ENCODE data around the gene DAD1.
"Not testable (repeated sequence)": the region's sequence is repeated elsewhere in the genome, so short reads cannot be mapped to it uniquely, and the experiment has no call there.

The DAD1 gene

DNA sequence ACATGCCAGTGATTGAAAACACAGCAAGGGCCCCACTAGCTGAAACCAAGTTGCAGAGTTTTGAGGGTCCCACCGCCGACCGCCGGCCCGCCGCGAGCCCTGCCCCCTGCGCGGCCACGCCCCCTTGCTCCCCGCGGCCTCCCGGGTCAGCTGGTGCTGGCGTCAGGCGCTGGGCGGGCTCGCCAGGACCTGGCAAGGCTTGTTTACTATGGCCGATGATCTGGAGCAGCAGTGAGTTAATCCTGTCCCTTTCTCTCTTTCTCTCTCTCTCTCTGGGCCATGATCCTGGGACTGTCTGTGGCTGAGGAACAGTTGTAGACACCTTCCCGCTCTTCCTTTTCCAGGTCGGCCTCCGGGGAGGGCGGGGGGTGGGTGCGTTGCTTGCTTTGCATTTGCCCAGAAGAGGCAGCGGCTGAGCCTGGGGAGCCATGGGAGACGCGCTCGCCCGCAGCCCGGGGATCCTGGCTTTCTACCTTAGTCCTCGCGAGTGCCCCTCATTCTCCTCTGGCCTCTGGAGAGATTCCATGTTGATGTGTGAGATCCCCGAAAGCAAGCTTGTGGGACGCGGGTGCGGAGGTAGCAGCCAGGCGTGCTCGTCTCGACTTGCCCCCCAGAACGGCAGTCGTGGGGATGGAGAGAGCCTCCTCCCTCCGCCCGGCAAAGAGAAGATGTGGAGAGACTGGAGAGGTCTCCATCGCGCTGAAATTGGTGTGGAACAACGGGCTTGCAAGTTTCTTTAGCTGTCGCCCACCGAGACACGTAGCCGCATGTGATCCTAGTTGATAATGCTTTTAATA lies 9.3 kb upstream of the DAD1 start, which contains the start of gene ABHD4:
Gene ABHD4 (plus strand): TSS at position 202 of the 797 bp plus-strand sequence. CDS start 7 bp downstream, at position 209.
- no peak for DNase-seq

DNA sequence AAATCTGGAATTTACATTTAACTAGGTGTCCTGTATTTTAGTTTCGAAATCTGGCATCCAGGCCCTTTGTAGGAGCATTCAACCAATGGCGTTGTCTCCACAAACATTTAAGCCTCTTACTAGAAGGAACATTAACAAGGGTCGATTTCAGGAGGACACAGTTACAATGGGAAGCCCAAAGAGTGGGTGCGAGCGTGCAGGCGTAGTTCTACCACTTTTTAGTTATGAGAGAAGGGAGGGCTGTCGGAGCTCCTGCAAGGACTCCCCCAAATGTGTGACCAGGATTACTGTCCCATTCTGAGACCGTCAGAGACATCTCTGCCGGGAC lies 8.7 kb upstream of the DAD1 start:
- no peak for DNase-seq

DNA sequence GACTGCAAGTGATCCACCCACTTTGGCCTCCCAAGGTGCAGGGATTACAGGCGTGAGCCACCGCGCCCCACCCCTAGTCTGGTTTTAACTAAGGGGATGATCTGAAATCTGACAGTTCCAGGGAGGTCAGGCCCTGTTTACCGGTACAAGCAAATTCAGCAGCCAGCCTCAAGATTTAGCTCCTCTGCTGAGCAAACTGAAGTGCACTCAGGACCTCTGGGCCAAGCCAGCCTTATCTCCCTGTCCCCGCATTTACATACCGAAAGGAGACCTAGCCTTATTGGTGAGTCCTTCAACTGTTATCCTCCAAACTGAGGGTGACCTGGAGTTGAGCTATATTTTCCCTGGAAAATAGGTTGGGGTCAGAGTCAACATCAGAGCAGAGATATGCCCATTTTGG lies 8.2 kb upstream of the DAD1 start:
- DNase-seq, result no peak

DNA sequence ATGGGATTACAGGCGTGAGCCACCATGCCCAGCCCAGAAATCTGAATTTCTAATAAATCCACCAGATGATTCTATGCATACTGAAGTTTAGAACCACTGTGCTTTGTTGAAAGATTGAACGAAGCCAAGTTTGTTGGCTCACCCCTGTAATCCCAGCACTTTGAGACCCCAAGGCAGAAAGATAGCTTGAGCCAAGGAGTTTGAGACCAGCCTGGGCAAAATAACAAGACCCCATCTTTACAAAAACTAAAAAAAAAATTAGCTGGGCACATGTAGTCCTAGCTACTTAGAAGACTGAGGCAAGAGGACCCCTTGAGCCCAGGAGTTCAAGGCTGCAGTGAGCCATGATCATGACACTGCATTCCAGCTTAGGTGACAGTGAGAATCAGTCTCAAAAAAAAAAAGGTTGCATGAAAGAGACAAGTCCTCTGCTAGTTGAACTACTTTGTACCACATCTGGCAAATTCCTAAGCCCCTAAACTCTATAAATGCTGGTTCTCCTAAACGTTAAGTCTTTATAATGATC lies 7.4 kb upstream of the DAD1 start:
- DNase-seq, result no peak

DNA sequence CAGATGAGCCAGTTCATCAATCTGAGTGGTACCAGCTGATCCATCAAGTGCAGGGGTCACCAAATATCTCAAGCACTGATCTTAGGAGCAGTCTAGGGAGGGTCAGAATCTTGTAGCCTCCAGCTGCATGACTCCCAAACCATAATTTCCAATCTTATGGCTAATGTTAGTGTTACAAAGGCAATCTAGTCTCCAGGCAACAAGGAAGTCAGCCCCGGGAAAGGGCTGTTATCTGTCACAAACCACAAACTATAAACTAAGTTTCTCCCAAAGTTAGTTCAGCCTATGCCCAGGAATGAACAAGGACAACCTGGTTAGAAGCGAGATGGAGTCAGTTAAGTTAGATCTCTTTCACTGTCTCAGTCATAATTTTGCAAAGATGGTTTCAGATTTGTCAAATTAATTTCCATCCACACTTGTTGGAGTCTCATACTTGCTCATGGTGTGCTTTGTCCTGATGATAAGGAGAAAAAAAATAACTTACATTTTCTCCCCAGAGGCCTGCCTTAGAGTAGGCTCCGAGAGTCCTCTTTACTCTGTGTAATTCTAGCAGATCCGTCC lies 5.2 kb upstream of the DAD1 start:
- no peak for DNase-seq

DNA sequence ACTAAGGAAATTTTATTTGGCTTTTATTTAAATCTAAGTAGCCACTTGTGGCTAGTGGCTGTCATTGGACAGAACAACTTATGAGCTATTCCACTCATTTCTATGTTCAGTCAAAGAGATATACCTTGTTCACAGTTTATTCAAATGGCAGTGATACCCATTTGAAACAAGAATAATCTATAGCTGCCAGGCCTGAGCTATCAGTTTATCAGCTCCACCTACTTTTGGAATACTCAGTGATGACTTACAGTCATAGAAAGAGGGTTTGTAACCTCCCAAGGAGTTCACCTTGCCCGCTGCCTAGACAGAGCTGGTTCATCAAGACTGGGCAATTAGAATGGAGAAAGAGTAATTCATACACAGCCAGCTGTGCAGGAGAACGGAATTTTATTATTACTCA lies 4.6 kb upstream of the DAD1 start:
- no peak for DNase-seq

DNA sequence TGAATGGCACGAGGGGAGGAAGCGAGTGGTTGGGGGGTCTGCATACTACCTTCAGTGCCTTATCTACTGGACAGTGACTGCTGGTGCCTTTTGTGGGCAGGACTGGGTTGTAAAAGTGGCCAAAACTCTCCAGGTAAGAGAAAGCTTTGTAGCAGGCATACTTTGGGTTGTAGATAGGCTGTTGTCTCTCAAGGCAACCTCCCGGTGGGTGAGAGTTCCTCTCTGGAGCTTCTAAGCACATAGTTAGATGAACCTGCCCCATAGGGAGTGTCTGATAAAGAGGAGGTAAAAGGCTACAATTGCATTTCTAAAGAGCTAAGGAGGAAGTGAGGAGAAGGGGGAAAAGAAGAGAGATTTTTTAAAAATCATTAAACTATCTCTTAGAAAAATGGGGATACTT lies 4.2 kb upstream of the DAD1 start:
- no peak for DNase-seq

DNA sequence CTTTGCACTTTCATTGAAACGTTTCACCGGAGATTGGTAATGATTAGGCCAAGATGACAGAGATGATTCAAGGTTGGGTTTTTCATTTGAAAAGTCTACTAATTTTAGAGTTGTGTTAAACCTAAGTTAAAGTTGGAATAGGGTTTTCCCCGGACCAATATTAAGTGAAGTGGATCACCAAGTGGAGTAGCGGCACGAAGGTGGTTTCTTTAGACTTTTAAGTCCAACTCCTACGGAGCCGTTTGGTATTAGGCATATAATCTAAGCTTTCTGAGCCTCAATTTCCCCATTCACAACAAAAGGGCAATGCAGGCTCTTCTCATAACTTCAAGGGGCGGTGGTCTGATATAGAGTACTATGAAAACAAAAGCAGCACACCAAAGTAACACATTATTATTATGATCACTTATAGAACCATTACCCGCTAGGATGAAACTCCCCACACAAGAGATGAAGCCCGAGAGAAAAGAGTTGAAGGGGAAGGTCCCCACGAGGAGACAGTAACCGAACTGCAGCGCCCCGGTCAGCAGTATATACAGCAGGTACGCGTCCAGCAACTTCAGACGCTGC lies 413 bp downstream of the DAD1 start:
- DNase-seq, result no peak

DNA sequence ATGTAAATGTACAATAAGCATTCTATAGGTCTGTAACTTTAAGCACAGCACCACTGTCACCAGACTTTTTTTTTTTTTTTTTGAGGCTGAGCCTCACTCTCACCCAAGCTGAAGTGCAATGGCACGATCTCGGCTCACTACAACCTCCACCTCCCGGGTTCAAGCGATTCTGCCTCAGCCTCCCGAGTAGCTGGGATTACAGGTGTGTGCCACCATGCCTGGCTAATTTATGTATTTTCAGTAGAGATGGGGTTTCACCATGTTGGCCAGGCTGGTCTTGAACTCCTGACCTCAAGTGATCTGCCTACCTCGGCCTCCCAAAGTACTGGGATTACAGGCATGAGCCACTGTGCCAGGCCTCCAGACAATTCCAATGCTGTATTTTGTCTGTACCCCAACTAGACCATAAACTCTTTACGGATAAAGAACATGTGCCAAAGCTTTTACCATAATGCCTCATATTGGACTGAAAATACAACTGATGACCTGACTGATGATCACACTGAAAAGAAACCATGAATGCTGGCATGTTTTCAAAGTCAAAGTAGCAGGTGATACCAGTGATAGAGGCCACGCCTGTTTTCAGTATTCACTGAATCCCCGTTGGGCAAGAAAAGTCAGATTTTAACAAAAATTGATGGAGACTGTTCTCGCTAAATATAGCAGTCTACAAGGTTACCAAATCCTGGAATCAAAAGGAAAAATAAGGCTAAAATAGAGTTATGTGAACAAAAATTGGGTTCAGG lies 1.2 kb downstream of the DAD1 start:
- DNase-seq, result not testable (repeated sequence)

DNA sequence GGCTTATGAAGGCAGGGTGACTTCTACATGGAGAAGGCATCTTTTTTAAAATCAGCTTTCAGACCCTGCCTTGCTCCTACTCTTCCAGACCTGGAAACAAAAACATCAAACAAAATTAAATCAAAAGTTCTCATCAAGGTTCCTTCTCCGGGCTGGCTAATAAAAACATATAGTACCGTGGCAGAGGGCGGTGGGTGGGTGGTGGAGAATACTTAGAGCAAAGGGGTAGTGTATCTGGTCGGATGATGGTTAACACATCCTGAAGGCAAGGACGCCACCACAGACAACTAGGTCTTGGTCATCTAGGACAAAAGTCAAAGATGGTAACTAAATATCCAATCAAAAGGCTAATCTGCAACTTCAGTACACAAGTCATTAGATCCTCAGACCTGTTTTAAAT lies 1.8 kb downstream of the DAD1 start:
- no peak for DNase-seq

DNA sequence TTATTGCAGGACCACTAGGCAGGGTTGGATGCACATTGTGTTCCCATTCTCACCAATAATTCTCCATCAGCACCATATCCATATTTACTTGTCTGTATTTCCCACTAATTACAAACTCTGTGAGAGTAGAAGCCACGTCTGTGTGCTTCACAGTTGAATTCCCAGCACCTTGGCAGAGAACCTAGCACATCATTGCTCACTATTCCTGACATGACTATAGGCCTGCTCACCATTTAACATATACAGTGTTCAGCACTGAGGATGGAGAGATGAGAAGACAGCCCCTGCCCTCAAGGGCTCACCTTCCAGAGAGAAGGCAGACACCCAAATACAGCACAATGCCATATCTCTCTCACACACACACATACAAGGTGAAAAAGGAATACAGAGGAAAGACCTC lies 5.0 kb downstream of the DAD1 start:
- no peak for DNase-seq

DNA sequence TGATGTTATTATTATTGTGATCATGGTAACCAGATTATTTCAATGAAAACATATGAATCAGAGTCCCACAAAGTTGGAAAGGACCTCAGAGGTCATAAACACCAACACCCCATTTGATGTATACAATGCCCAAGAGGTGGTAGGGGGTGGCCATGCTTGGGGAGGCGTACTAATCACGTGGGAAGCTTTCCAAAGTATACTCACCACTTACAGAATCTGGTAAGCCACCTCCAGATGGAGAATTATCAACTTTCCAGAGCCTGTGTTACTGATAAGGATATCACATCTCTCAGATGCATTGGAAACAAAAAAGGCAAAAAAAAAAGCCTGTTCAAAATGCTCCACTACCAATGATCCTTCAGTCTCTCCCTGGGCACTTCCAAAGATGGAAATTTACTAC lies 8.4 kb downstream of the DAD1 start:
- DNase-seq, result no peak

DNA sequence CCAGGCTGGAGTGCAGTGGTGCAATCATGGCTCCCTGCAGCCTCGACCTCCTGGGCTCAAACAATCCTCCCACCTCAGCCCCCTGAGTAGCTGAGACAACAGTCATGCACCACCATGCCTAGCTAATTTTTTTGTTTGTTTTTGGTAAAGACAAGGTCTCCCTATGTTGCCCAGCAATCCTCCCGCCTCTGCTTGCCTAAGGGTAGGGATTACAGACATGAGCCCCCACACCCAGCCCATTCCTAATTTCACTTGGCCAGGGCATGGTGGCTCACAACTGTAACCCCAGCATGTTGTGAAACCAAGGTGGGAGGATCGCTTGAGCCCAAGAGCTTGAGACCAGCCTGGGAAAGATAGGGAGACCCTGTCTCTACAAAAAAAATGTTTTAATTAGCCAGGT lies 9.1 kb downstream of the DAD1 start:
- DNase-seq, result no peak

DNA sequence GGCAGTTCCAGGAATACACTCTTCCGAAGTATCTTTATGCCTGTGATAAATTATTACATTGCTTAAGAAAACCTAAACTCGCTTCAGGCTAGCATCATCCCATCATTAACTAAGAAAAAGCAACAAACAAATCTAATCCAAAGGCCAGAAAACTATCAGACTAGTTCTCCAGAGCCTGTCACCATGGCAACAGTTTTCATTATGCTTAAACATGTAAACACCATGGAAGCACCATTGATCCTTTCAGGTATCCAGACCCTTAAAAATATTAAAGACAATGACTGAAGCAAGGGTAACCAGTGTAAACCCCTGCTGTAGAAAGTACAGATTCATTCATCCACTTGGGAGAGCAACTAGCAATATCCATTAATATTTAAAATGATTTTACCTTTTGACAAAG lies 9.8 kb downstream of the DAD1 start:
- DNase-seq, result no peak

DNA sequence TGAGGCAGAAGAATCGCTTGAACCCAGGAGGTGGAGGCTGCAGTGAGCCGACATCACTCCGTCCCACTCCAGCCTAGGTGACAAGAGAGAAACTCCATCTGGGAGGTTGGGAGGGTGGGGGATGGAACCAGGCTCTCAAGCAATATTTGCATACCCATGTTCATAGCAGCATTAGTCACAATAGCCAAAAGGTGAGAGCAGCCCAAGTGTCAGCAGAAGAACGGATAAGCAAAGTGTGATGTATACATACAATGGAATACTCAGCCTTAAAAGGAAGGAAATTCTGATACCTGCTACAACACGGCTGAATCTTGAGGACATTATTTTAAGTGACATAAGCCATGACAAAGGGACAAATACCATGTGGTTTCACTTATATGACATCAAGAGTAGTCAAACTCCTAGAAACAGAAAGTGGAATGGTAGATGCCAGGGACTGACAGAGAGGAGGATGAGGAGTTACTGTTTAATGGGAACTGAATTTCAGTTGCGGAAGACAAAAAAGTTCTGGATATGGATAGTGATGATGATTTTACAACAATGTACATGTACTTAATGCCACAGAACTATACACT lies 11.6 kb downstream of the DAD1 start:
- DNase-seq, result no peak

DNA sequence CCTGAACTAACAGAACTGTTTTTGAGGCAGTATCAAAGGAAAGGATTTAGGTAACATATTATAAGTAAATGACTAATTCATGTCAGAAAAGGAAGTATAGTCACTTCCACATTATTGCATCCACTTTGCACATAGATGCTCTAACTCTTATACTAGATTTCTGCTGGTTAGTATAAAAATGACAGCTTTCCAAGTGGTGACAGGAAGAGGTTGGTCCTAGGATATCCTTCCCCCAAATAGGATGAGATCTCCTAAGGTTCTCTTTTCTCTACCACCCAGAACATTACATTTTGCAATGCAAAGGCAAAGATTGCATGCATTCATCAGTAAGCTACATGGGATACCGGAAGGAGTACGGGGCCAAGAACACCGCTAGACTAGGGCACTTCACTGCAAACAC lies 15.2 kb downstream of the DAD1 start:
- no peak for DNase-seq

DNA sequence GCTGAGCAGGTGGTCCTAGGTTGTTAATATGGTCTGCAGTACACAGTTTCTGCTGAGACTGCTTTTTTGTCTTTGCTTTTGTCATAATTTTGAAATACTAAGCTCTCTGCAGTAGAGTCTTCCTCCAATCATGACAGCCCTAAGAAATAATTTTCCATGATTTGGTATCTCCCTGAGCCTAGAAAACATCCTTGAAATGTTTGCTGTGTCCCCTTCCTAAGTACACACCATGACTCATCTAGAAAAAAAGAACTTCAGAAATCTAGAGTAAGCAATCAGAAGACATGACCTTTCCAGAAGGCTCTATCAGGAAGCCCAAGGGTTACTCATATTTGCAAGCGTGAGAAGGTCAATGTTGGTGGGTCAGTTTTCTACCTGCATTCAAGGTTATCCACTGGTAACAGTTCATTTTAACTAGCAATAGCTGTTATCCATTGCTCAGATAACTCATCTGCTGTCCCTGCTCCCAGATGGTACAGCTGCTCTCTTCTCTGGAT lies 16.4 kb downstream of the DAD1 start:
- no peak for DNase-seq

DNA sequence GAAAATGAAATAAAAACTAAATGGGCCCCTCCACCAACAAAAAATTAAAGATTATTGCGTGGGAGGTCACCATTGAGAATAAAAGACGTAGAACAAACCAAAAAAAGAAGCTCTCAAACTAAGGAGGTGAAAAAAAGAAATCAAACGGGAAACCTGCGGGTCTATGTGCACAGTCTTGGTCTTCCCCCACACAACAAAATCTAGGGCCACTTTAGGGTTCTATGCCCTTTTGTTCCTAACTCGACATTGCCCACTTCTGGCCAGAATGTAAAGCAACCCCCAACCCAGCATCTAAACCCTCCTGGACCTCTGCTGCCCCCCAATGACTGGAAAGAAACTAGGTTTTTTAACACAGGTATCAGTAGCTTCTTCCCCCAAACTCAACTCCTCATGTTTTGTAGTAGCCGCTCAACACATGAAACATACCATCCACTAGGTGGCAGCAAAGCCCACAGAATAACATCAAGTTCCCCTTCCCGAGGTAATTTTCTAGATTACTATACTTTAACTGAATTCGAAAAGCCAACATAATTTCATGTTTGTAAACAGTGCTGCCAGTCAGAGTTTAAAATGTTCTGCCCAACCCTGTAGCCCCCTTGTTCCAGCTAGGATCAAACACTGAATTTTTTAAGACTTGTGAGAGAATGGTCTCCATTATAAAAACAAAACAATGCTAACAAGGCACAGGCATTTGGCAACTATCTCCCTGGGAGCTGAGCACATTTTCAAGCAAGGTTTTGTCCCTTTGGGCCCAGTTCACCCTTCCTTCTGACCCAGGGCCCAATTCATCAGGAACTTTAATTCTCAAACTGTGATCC lies 18.7 kb downstream of the DAD1 start:
- DNase-seq, result no peak

DNA sequence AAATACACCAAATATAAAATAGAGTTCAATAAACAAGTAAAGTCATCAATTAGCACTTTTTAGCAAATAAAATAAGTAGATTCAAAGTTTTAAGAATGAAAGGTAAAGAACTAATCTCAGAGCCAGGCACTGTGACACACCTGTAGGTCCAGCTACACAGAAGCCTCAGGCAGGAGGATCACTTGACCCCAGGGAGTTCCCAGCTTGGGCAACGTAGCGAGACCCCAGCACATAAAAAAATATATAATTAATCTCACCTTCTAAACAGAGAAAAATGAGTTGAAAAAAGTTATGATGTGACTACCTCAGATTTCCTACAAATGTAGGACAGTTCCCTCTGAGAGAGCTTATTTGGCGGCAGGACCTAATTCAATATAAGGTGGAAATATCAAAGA lies 19.3 kb downstream of the DAD1 start:
- DNase-seq, result no peak

DNA sequence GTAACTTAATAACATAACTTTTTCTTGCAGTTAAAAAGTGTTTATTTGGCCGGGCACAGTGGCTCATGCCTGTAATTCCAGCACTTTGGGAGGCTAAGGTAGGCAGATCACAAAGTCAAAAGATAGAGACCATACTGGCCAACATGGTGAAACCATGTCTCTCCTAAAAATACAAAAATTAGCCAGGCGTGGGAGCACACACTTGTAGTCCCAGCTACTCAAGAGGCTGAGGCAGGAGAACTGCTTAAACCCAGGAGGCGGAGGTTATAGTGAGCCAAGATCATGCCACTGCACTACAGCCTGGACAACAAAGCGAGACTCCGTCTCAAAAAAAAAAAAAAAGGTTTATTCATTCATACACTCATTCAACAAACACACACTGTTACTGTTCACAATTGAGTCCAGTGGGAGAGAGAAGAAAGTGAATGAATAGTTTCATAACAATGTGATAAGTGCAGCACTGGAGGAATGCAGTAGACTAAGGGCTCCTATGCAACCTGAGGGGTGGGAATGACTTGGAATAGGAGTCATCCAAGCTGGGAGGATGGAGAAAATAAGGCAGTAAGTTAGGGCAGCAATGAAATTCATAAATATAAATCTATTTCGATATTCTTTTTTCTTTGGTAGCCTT lies 19.8 kb downstream of the DAD1 start:
- DNase-seq, result no peak

DNA sequence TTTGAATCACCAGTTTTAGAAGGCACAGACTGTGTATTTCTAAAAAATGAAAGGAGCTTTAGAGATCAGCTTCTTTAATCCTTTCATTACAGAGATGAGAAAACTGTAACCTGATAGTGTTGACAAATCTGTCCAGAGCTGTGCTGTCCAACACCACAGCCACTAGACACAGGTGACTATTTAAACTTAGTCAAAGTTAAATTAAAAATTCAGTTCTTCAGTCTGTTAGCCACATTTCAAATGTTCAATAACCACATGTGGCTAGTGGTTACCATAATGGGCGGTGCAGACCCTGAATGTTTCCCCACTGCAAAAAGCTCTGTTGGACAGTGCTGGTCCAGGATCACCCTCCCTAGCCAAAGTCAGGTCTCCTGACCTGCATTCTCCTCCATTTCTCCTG lies 21.6 kb downstream of the DAD1 start:
- DNase-seq, result no peak

DNA sequence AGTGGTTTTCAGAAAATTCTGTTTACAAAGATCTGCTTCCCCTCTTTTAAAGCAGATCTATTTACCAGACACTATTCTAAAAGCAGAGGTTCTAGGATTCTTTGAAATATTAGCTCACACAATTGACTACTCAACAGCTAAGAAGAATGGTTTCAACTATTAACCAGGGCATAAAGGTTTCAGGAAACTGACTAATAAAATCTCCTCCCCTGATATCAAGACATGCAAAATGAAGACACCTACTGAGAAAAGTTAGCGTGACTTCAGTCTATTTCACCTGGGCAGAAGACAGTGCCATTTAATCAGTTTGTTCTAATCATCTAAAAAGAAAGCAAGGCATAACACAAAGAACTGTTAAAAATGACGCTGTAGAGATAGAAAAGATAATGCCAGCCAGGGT lies 22.2 kb downstream of the DAD1 start:
- no peak for DNase-seq
